Measurements from ENCODE around the gene TBC1D22A. TPM values are rescaled to one million over a fixed set of nuclear protein-coding genes. Genes with fewer than 3 reads are reported as not detected.

Gene TBC1D22A
- total and polyA plus RNA-seq, 2 donors = 11.8 to 25.7 TPM

GRCh38 chr22:47029244-47030074 lies 267.0 kb downstream of the TBC1D22A start:
- no peak for DNase-seq (ENCODE audit: low read depth in 6 of 9, low spot score in 9 of 9)
- WGBS = 90% methylated on average over 26 of the region's 26 CpGs
- Histone ChIP-seq H3K27me3 (ENCODE audit: control insufficient read depth in 2 of 2, insufficient read depth in 1 of 2, low read length in 1 of 2) (no peaks in the 10 kb centered on the region), H3K27ac (ENCODE audit: low read depth in 1 of 2, low read length in 1 of 2) (no peak overlapping the region), H3K4me1 (ENCODE audit: control insufficient read depth in 2 of 2, insufficient read depth in 2 of 2, low read length in 2 of 2) (peaks cover 0 to 47% of the 10 kb centered on the region in 2 donors), H3K9me3 (ENCODE audit: control insufficient read depth in 2 of 2, insufficient read depth in 1 of 2, low read length in 1 of 2) (no peaks in the 10 kb centered on the region), H3K36me3 (ENCODE audit: control insufficient read depth in 2 of 2, insufficient read depth in 2 of 2, low read length in 1 of 2) (peaks cover 0 to 7% of the 10 kb centered on the region in 2 donors), H3K4me3 (ENCODE audit: low read length in 2 of 2) (peak overlapping the region in 1 of 2 donors; percentile 5)

DNA sequence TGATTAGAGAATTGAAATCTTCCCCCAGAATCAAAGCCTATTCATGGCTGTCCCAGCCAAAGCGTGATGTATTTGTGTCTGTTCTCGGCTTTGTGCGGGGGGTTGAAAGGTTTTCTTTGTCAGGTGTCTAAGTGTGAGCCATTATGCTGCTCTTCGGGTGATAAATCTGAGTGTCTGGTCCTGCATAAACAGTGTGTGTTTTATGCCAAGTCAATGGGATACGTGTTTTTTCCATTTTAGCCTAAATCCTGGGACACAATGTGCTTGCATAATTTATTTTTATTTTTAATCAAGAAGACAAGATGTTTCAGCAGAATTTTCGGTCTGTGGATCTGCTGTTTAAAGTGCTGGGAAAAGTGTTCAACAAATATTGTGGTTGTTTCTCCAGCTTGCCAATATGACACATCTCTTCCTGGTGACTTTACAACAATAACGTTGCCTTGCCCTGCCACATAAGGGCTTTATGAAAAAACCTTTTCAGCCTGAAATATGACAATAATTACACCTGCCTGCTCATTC lies 267.8 kb downstream of the TBC1D22A start:
- peaks cover 0 to 9% of the 10 kb centered on the region in 2 donors for H3K36me3 ChIP-seq (ENCODE audit: control insufficient read depth in 2 of 2, insufficient read depth in 2 of 2, low read length in 1 of 2)
- no peaks in the 10 kb centered on the region for H3K27me3 ChIP-seq (ENCODE audit: control insufficient read depth in 2 of 2, insufficient read depth in 1 of 2, low read length in 1 of 2)
- H3K4me1 ChIP-seq (ENCODE audit: control insufficient read depth in 2 of 2, insufficient read depth in 2 of 2, low read length in 2 of 2) = peaks cover 0 to 55% of the 10 kb centered on the region in 2 donors
- WGBS = 95% methylated on average over 7 of the region's 7 CpGs
- no peak overlapping the region for H3K27ac ChIP-seq (ENCODE audit: low read depth in 1 of 2, low read length in 1 of 2)
- DNase-seq (ENCODE audit: low read depth in 6 of 9, low spot score in 9 of 9) = no peak
- H3K9me3 ChIP-seq (ENCODE audit: control insufficient read depth in 2 of 2, insufficient read depth in 1 of 2, low read length in 1 of 2) = no peaks in the 10 kb centered on the region
- H3K4me3 ChIP-seq (ENCODE audit: low read length in 2 of 2) = no peak overlapping the region

- Histone ChIP-seq H3K36me3 (ENCODE audit: control insufficient read depth in 2 of 2, insufficient read depth in 2 of 2, low read length in 1 of 2) (peaks cover 0 to 9% of the 10 kb centered on the region in 2 donors), H3K27ac (ENCODE audit: low read depth in 1 of 2, low read length in 1 of 2) (no peak overlapping the region), H3K27me3 (ENCODE audit: control insufficient read depth in 2 of 2, insufficient read depth in 1 of 2, low read length in 1 of 2) (no peaks in the 10 kb centered on the region), H3K9me3 (ENCODE audit: control insufficient read depth in 2 of 2, insufficient read depth in 1 of 2, low read length in 1 of 2) (no peaks in the 10 kb centered on the region), H3K4me1 (ENCODE audit: control insufficient read depth in 2 of 2, insufficient read depth in 2 of 2, low read length in 2 of 2) (peaks cover 0 to 59% of the 10 kb centered on the region in 2 donors), H3K4me3 (ENCODE audit: low read length in 2 of 2) (no peak overlapping the region)
- DNase-seq (ENCODE audit: low read depth in 6 of 9, low spot score in 9 of 9) = no peak
- 92% methylated on average over 24 of the region's 24 CpGs for WGBS
These were observed 268.6 kb downstream of the TBC1D22A start for GRCh38 chr22:47030881-47031627.

GRCh38 chr22:47031628-47031915 lies 269.1 kb downstream of the TBC1D22A start:
- Histone ChIP-seq H3K27ac (ENCODE audit: low read depth in 1 of 2, low read length in 1 of 2) (no peak overlapping the region), H3K27me3 (ENCODE audit: control insufficient read depth in 2 of 2, insufficient read depth in 1 of 2, low read length in 1 of 2) (no peaks in the 10 kb centered on the region), H3K9me3 (ENCODE audit: control insufficient read depth in 2 of 2, insufficient read depth in 1 of 2, low read length in 1 of 2) (no peaks in the 10 kb centered on the region), H3K4me1 (ENCODE audit: control insufficient read depth in 2 of 2, insufficient read depth in 2 of 2, low read length in 2 of 2) (peaks cover 0 to 59% of the 10 kb centered on the region in 2 donors), H3K4me3 (ENCODE audit: low read length in 2 of 2) (no peak overlapping the region), H3K36me3 (ENCODE audit: control insufficient read depth in 2 of 2, insufficient read depth in 2 of 2, low read length in 1 of 2) (peaks cover 0 to 9% of the 10 kb centered on the region in 2 donors)
- 97% methylated on average over 7 of the region's 7 CpGs for WGBS
- DNase-seq (ENCODE audit: low read depth in 6 of 9, low spot score in 9 of 9) = no peak

DNA sequence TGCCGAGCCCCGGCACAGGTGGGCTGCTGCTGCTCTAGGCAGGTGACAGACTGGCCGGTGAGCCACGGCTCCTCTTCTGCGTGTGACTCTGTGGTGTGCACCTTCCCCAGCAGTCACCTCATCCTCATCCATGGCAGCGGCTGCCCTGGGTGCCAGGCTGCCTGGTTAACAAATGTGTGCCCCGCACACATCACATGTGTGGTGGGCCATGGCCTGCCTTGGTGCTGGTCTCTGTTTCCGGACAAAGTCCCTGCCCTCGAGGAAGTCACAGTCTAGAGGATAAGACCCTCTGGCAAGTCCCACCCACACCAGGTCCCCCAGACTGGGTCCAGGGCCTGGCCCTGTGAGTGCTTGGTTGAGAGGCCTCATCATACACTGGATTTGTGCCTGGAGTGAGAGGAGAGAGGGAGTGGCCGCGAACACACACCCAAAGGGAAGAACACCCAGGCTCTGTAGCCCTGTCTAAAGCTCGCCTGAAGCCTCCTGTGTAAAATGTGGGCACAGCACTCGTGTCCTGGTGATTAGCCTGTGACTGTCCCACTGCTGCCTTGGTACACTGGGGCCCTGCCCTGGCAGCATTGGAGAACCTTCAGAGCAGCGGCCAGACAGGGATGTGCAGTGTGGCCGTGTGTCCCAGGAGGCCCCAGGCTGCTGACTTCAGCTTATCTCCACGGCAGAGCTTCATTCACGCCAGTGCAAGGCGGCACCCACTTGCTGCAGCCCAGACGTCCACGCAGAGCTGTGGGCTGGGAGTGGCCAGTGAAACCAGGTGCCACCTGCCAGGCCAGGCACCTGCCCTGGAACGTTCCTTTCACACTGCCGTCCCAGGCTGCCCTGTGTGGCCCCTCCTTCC lies 269.9 kb downstream of the TBC1D22A start:
- Histone ChIP-seq H3K27ac (ENCODE audit: low read depth in 1 of 2, low read length in 1 of 2) (no peak overlapping the region), H3K27me3 (ENCODE audit: control insufficient read depth in 2 of 2, insufficient read depth in 1 of 2, low read length in 1 of 2) (no peaks in the 10 kb centered on the region), H3K4me3 (ENCODE audit: low read length in 2 of 2) (no peak overlapping the region), H3K36me3 (ENCODE audit: control insufficient read depth in 2 of 2, insufficient read depth in 2 of 2, low read length in 1 of 2) (peaks cover 0 to 12% of the 10 kb centered on the region in 2 donors), H3K9me3 (ENCODE audit: control insufficient read depth in 2 of 2, insufficient read depth in 1 of 2, low read length in 1 of 2) (no peaks in the 10 kb centered on the region), H3K4me1 (ENCODE audit: control insufficient read depth in 2 of 2, insufficient read depth in 2 of 2, low read length in 2 of 2) (peaks cover 0 to 59% of the 10 kb centered on the region in 2 donors)
- no peak for DNase-seq (ENCODE audit: low read depth in 6 of 9, low spot score in 9 of 9)
- 93% methylated on average over 22 of the region's 22 CpGs for WGBS

GRCh38 chr22:47032956-47033647 lies 270.7 kb downstream of the TBC1D22A start:
- Histone ChIP-seq H3K9me3 (ENCODE audit: control insufficient read depth in 2 of 2, insufficient read depth in 1 of 2, low read length in 1 of 2) (no peaks in the 10 kb centered on the region), H3K4me1 (ENCODE audit: control insufficient read depth in 2 of 2, insufficient read depth in 2 of 2, low read length in 2 of 2) (peaks cover 0 to 59% of the 10 kb centered on the region in 2 donors), H3K36me3 (ENCODE audit: control insufficient read depth in 2 of 2, insufficient read depth in 2 of 2, low read length in 1 of 2) (peaks cover 0 to 12% of the 10 kb centered on the region in 2 donors), H3K27ac (ENCODE audit: low read depth in 1 of 2, low read length in 1 of 2) (no peak overlapping the region), H3K27me3 (ENCODE audit: control insufficient read depth in 2 of 2, insufficient read depth in 1 of 2, low read length in 1 of 2) (no peaks in the 10 kb centered on the region), H3K4me3 (ENCODE audit: low read length in 2 of 2) (no peak overlapping the region)
- DNase-seq (ENCODE audit: low read depth in 6 of 9, low spot score in 9 of 9) = no peak
- 88% methylated on average over 15 of the region's 15 CpGs for WGBS

DNA sequence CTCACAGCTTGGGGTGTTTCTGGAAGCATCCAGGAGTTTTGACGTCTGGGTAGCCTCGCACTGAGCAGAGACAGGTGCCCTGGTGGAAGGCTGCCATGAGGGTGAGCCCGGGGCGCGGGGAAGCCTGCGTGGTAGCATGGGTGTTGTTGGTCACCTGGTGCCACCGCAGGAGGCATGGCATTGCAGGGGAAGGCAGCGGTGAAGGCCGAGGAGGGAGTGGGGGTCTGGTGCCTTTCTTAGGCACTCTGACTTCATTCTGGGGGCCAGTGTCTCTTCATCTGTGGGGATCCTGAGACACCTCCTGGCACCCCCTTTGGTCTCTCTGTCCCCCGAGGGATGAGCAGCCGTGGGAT lies 271.2 kb downstream of the TBC1D22A start:
- Histone ChIP-seq H3K36me3 (ENCODE audit: control insufficient read depth in 2 of 2, insufficient read depth in 2 of 2, low read length in 1 of 2) (peaks cover 0 to 12% of the 10 kb centered on the region in 2 donors), H3K9me3 (ENCODE audit: control insufficient read depth in 2 of 2, insufficient read depth in 1 of 2, low read length in 1 of 2) (no peaks in the 10 kb centered on the region), H3K4me1 (ENCODE audit: control insufficient read depth in 2 of 2, insufficient read depth in 2 of 2, low read length in 2 of 2) (peaks cover 0 to 58% of the 10 kb centered on the region in 2 donors), H3K27ac (ENCODE audit: low read depth in 1 of 2, low read length in 1 of 2) (no peak overlapping the region), H3K27me3 (ENCODE audit: control insufficient read depth in 2 of 2, insufficient read depth in 1 of 2, low read length in 1 of 2) (no peaks in the 10 kb centered on the region), H3K4me3 (ENCODE audit: low read length in 2 of 2) (no peak overlapping the region)
- 95% methylated on average over 11 of the region's 11 CpGs for WGBS
- no peak for DNase-seq (ENCODE audit: low read depth in 6 of 9, low spot score in 9 of 9)

- Histone ChIP-seq H3K27me3 (ENCODE audit: control insufficient read depth in 2 of 2, insufficient read depth in 1 of 2, low read length in 1 of 2) (no peaks in the 10 kb centered on the region), H3K27ac (ENCODE audit: low read depth in 1 of 2, low read length in 1 of 2) (no peak overlapping the region), H3K4me1 (ENCODE audit: control insufficient read depth in 2 of 2, insufficient read depth in 2 of 2, low read length in 2 of 2) (peaks cover 0 to 52% of the 10 kb centered on the region in 2 donors), H3K36me3 (ENCODE audit: control insufficient read depth in 2 of 2, insufficient read depth in 2 of 2, low read length in 1 of 2) (peaks cover 0 to 12% of the 10 kb centered on the region in 2 donors), H3K4me3 (ENCODE audit: low read length in 2 of 2) (no peak overlapping the region), H3K9me3 (ENCODE audit: control insufficient read depth in 2 of 2, insufficient read depth in 1 of 2, low read length in 1 of 2) (no peaks in the 10 kb centered on the region)
- DNase-seq (ENCODE audit: low read depth in 6 of 9, low spot score in 9 of 9) = no peak
- 95% methylated on average over 21 of the region's 21 CpGs for WGBS
These were observed 271.8 kb downstream of the TBC1D22A start for GRCh38 chr22:47034076-47034808.
